Right ventricle myocardium superior (tissue), 1 donor: ENCODE results near the gene MEGF8. TPM values are rescaled to one million over a fixed set of nuclear protein-coding genes. Genes with fewer than 3 reads are reported as not detected.
"Not testable (repeated sequence)": the region's sequence is repeated elsewhere in the genome, so short reads cannot be mapped to it uniquely, and the experiment has no call there.

Experiments
- ATAC-seq: fragments of 200-7000 bp; cut with Tn5 transposase; one replicate; pipeline ENCODE4 v1.9.1; 2020; ENCODE audit warnings: mild to moderate bottlenecking; ENCODE audit not compliant: poor library complexity
- DNase-seq: peaks from one replicate; pipeline ENCODE4 v3.0.0-alpha.2; 2020
- intact Hi-C: fragments of 100-400 bp; cut with DNase I; formaldehyde crosslinking; loops from one replicate; pipeline ENCODE4 v1.11.2; 2022
- total RNA-seq: library from RNA; stranded (reverse); fragmentation: NEBNext Ultra II Directional; extraction: Animal tissue kit (Norgen Biotek cat#: 25700); gene quantifications from one replicate; pipeline ENCODE4 v1.2.1, GENCODE V29; 2021
- donor health status: DM: no; HTN: yes; CAD: no; lungs with severe emphysema.

Gene MEGF8
- total RNA-seq, 1 donor from 2014 or later = 34.3 TPM

- DNase-seq = peak; percentile 56
- ATAC-seq = peak; percentile 23
- intact Hi-C loops = loop anchor here (10.0 kb wide), 1 partner anchor 191 kb away; the partner anchor contains the start of gene POU2F2
Observed at GRCh38 chr19:42325896-42326771, 699 bp downstream of the MEGF8 start.

GRCh38 chr19:42326969-42327368 lies 1.5 kb downstream of the MEGF8 start:
- ATAC-seq = no peak
- intact Hi-C loops = loop anchor here (10.0 kb wide), 1 partner anchor 192 kb away; the partner anchor contains the start of gene POU2F2
- DNase-seq = no peak

DNA sequence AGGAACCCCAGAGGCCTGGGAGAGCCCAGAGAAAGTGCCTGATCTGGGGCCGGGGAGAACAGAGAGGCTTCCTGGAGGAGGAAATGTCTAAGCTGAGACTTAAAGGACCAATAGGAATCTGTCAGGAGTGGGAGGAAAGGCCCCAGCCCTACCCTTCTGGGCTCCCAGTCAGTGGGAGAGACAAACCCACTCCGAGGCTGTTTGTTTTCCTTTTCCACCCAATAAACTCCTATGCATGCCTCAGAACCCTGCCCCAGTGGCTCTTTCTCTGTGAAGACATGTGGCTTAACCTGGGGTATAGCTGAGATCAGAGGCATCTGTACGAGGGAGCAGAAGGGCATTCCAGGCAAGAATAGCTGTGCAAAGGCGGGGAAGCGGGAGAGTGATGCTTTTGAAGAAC lies 1.9 kb downstream of the MEGF8 start:
- intact Hi-C loops = loop anchor here (10.0 kb wide), 1 partner anchor 193 kb away; the partner anchor contains the start of gene POU2F2
- ATAC-seq (no peak), DNase-seq (no peak)

DNA sequence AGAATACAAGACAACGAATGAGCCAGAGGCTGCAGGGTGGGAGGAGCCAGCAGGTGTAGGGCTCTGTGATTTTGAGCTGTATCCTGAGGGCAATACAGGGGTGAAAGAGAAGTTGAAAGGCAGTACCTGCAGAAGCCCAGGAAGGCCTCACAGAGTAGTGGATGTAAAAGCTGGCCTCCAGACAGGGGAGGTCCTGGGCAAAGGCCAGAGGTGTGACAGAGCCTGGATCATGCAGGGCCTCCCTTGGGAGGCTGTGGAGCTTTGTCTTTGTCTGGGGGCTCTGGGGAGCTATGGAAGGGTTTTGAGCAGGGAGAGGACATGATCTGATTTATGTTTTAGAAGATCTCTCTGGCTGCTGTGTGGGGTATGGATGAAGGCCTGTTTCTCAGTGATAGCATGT lies 2.7 kb downstream of the MEGF8 start:
- ATAC-seq = no peak
- DNase-seq = no peak
- intact Hi-C loops = loop anchor here (10.0 kb wide), 1 partner anchor 193 kb away; the partner anchor contains the start of gene POU2F2

DNA sequence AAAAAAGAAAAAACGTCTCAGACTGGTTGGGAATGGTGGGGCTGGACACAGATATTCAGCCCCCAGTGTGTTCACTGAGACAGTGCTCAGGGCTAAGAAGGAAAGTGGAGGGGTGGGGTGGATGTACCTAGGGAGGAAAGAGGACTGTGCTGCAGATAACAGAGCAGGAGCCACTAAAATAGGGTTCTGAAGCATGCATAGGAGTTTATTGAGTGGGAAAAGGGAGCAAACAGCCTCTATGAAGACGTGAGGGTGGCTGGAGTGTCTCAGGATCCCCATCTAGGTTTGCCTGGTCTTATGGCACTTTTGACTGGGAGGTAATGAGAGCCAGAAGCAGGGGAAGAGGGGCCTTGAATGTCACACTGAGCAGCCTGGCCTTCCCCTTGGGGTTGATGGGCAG lies 3.4 kb downstream of the MEGF8 start:
- ATAC-seq (no peak), DNase-seq (no peak)
- intact Hi-C loops = loop anchor here (10.0 kb wide), 1 partner anchor 194 kb away; the partner anchor contains the start of gene POU2F2

DNA sequence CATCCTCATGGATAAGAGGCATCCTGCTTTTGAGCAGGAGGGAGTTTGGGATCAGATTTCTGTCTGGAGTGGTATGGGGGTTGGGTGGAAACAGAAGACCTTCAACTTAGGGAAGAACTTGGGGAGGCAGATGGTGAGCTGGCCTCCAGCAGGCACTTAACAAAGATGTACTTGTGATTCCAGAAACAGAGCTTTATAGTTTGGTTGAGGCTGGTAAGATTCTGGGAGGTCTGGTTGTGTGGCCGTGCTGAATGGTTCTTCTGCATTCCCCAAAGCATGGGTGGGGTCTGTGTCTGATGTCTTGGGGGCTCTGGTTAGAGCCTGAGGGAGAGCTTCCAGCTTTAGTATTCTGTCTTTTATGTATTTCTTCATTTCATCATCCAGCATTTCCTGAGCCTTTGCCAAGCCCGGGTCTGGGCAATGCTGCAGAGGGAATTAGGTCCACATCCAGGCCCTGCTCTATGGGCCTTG lies 4.8 kb downstream of the MEGF8 start:
- no peak for ATAC-seq
- intact Hi-C loops = no loop called here
- no peak for DNase-seq

- intact Hi-C loops, ATAC-seq, DNase-seq: not testable (repeated sequence)
Observed at GRCh38 chr19:42331333-42331732, 5.9 kb downstream of the MEGF8 start.

DNA sequence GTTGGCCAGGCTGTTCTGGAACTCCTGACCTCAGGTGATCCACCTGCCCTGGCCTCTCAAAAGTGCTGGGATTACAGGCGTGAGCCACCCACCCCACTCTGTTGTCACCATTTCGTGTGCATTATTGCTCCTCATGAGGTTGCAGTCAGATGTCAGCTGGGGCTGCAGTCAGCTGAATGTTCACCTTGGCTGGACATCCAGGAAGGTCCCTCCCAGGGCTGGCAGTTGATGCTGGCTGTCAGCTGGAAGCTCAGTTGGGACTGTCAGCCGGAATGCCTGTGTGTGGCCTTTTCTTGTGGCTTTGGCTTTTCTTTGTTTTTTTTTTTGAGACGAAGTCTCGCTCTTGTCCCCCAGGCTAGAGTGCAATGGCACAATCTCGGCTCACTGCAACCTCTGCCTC lies 6.6 kb downstream of the MEGF8 start:
- DNase-seq (no peak), ATAC-seq (peak; percentile 73)
- intact Hi-C loops = no loop called here

GRCh38 chr19:42333018-42333417 lies 7.6 kb downstream of the MEGF8 start:
- ATAC-seq (no peak), DNase-seq (no peak)
- intact Hi-C loops = no loop called here

DNA sequence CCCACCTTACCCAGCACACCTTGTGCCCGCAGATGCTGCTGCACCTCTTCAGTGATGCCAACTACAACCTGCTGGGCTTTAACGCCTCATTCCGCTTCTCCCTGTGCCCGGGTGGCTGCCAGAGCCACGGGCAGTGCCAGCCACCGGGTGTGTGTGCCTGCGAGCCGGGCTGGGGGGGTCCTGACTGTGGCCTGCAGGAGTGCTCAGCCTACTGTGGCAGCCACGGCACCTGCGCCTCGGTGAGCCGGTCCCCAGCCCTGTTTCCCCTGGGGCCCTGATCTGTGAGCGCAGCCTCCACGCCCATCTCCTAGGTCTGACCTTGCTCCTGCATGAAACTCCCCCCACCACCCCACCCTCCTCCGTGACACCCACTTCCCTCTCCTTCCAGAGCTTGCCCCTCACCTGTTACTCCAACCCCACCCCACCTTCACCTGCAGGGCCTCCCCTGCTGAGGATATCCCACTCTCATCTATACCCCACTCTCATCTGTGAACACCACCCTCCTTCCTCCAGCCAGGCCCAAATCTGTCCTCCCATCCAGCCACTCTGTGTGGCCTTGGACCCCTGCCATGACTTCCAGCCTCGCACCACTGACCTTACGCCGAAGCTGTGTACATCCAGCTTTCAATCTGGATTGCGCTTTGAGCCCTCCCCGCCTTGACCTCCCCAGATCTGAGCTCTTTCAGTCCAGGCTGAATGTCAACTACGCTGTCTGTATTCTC lies 8.7 kb downstream of the MEGF8 start:
- intact Hi-C loops = no loop called here
- DNase-seq (no peak), ATAC-seq (no peak)

GRCh38 chr19:42334697-42335373 lies 9.4 kb downstream of the MEGF8 start:
- intact Hi-C loops = no loop called here
- no peak for ATAC-seq
- no peak for DNase-seq

GRCh38 chr19:42335374-42335936 lies 10.0 kb downstream of the MEGF8 start:
- ATAC-seq (no peak), DNase-seq (no peak)
- intact Hi-C loops = no loop called here

GRCh38 chr19:42335971-42336370 lies 10.5 kb downstream of the MEGF8 start:
- intact Hi-C loops = no loop called here
- ATAC-seq (no peak), DNase-seq (no peak)

DNA sequence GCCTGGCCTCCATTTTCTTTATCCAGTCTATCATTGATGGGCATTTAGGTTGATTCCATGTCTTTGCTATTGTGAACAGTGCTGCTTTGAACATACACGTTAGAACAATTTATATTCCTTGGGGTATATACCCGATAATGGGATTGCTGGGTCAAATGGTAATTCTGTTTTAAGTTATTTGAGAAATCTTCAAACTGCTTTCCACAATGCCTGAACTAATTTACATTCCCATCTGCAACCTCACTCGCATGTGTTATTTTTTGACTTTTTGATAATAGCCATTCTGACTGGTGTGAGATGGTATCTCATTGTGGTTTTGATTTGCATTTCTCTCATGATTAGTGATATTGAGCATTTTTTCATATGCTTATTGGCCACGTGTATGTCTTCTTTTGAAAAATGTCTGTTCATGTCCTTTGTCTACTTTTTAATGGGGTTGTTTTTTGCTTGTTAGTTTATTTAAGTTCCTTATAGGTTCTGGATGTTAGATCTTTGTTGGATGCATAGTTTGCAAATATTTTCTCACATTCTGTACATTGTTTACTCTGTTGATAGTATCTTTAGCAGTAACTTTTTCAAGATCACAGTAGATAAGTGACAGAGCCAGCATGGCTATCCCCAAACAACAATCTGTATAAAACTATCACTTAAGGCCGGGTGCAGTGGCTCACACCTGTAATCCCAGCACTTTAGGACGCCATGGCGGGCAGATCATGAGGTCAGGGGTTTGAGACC lies 13.9 kb downstream of the MEGF8 start:
- intact Hi-C loops, DNase-seq: not testable (repeated sequence)

GRCh38 chr19:42339922-42340321 lies 14.5 kb downstream of the MEGF8 start:
- intact Hi-C loops, ATAC-seq, DNase-seq: not testable (repeated sequence)

More for the DNA sequence above, 13.9 kb downstream of the MEGF8 start:
- ATAC-seq = not testable (repeated sequence)

GRCh38 chr19:42343344-42344110 lies 18.1 kb downstream of the MEGF8 start:
- intact Hi-C loops = no loop called here
- ATAC-seq = no peak
- DNase-seq = no peak

- DNase-seq (no peak), ATAC-seq (no peak)
- intact Hi-C loops = no loop called here
Observed at GRCh38 chr19:42344336-42344893, 19.0 kb downstream of the MEGF8 start.
